GM21423 (cell line): ENCODE data around the gene TTL.
"Not testable (repeated sequence)": the region's sequence is repeated elsewhere in the genome, so short reads cannot be mapped to it uniquely, and the experiment has no call there.

Experiments
- ATAC-seq: cut with Tn5 transposase; IDR thresholded peaks from one replicate; pipeline ENCODE4 v1.9.1; 2021; ENCODE audit warnings: mild to moderate bottlenecking, moderate library complexity; ENCODE audit not compliant: unreplicated experiment

TTL gene

DNA sequence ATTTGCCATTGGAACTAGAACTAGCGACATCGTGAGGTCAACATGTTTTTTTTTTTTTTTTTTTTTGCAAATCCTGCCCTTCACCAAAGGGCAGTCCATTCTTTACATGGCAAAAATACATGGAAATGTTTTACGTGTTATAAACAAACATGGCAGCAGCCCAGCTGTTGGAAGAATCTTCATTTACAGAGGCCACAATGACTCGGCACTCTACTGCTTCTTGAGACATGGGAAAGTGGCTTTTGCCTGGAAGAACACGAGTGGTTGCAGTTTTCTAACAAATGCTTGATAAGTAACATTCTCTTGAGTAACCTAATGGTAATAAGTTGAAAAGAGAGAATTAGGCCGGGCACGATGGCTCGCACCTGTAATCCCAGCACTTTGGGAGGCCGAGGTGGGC lies 37.5 kb downstream of the TTL start:
- ATAC-seq: no peak

DNA sequence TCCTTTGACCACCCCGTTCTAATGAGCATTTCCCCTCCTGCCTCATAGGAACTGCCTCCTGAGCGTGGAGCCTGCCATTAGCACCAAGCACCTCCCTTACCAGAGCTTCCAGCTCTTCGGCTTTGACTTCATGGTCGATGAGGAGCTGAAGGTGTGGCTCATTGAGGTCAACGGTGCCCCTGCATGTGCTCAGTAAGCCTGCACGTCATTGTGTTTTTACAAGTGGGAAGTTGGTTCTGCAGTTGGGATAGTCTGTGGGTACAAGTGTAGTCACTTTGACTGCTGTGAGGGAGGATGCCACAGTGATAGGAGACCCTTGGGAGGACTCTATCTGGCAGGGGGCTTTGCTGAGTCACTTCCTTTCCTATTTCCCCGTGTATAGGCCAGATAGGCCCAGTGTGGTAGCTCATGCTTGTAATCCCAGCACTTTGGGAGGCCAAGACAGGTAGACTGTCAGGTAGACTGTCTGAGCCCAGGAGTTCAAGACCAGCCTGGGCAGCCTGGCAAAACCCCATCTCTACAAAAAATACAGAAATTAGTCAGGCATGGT lies 38.4 kb downstream of the TTL start:
- no peak for ATAC-seq

DNA sequence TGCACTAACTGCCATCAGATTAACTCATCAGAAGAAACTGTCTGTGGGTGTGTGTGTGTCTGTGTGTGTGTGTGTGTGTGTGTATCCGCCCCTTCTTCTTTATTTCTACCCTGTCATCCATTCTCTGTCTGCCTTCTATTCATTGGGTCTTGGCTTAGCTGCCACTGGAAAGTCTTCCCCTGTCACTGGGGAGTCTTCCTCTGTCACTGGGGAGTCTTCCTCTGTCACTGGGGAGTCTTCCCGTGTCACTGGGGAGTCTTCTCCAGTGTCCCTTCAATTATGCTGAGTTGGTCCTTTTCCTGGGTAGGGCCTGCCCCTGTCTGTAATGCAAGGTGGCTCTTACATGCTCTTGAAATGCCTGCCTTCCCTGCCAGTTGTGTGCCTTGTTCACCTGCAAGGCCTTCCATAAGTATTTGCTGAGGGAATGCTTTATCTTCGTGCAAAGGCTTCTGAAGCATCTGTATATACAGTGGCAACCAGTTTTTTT lies 41.4 kb downstream of the TTL start:
- ATAC-seq: no peak

GRCh38 chr2:112524276-112524675 lies 42.3 kb downstream of the TTL start:
- not testable (repeated sequence) for ATAC-seq

GRCh38 chr2:112528541-112528940 lies 46.6 kb downstream of the TTL start:
- no peak for ATAC-seq

- no peak for ATAC-seq
These were observed 47.8 kb downstream of the TTL start for GRCh38 chr2:112529757-112530156.

DNA sequence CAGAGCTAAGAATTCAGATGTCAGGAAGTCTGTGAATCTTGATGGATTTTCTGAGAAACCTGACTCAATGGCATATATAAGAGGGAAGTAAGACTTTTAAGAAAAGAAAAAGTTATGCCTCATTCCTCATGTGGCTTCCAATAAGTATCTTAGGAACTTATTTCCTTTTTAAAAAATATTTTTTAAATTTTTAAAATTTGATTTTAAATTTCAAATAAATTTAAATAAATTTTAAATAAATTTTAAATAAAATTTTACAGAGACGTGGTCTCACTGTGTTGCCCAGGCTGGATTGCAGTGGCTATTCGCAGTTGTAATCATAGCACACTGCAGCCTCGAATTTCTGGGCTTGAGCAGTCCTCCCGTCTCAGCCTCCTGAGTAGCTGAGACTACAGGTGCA lies 48.8 kb downstream of the TTL start:
- ATAC-seq: no peak

DNA sequence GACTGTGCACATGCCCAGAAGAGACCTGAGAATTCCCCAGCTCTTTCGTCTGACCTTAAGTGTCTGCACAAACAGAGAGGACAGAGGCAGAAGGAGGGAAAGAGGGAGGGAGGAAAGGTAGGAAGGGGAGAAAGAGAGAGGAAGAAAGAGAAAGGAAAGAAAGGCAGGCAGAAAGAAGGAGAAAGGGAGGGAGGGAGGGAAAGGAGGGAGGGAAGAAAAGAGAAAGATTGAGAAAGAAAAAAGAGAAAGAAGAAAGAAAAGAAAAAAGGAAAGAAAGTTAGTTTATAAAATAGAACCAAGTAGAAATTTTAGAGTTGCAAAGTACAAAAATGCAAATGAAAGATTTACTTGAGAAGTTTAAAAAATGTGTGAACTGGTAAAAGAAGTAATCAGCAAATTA lies 52.9 kb downstream of the TTL start:
- no peak for ATAC-seq

GRCh38 chr2:112536665-112537064 lies 54.7 kb downstream of the TTL start:
- not testable (repeated sequence) for ATAC-seq

GRCh38 chr2:112539306-112539705 lies 57.4 kb downstream of the TTL start:
- ATAC-seq: no peak

DNA sequence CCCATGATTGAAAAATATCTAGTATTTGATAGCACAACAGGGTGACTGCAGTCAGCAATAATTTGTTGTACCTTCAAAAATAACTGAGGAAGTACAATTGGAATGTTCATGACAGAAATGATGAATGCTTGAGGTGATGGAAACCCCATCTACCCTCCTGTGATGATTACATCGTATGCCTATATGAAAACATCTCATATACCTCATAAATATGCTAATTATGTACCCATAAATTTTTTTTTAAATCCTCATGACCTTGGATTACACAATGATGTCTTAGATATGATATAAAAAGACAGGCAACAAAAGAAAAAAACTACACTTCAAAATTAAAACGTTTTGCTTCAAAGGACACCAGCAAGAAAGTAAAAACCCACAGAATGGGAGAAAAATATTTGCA lies 59.0 kb downstream of the TTL start:
- no peak for ATAC-seq

DNA sequence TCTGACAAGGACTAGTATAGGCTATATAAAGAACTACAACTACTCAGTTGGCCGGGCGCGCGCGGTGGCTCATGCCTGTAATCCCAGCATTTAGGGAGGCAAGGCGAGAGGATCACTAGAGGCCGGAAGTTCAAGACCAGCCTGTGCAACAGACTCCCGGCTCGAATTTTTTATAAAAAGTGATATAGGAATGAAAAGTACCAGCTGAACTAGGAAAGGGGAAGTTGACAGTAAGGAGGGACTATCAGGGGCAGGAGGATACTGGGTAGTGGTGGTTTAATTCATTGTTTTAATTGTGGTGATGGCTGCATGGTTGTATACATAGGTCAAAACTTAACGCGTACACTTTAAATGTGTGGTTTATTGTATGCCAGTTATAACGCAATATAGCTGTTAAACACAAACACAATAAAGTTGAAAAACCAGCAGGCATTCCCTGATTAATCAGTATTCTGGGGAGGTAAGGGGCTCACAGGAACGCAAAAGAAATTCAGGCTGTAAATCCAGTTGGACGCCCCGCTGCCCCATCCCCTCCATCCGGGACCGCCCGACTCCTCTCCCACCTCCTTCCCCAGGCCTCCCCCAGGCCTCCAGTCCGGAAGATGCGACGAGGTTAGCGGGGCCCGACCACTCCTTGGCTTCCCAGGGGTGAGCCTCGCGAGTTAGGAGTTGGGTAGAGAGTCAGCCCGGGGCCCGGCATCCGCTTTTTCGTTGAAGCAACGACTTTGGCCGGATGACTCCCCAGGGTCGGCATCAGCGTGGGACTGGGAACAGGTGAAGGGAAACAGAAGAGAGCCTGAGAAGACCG lies 59.6 kb downstream of the TTL start:
- ATAC-seq: peak; percentile 50

- peak; percentile 77 for ATAC-seq
These were observed 60.4 kb downstream of the TTL start, which contains the start of gene POLR1B for GRCh38 chr2:112542123-112542983. TSS of gene POLR1B (plus strand) at chr2:112542465. CDS start at chr2:112542495, 30 bp downstream.

- ATAC-seq: no peak
These were observed 61.2 kb downstream of the TTL start for GRCh38 chr2:112542984-112543661.

DNA sequence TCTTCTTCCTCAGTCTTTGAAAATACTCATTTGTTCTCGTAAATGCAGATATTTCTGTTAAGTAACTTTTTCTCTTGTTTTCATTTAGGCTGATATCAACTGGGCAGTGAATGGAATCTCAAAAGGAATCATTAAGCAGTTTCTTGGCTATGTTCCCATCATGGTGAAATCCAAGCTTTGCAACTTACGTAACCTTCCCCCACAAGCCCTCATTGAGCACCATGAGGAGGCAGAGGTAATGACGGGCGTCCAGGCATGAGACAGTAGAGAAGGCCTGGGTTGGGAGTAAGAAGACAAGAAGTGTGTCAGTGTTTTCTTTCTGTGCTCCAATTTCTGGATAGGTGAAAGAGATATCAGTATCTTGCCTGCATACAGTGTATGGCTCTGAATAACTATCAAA lies 65.4 kb downstream of the TTL start:
- ATAC-seq: no peak

GRCh38 chr2:112548980-112549379 lies 67.0 kb downstream of the TTL start:
- no peak for ATAC-seq

GRCh38 chr2:112566104-112566503 lies 84.1 kb downstream of the TTL start:
- peak; percentile 58 for ATAC-seq

- peak; percentile 31 for ATAC-seq
These were observed 84.6 kb downstream of the TTL start for GRCh38 chr2:112566508-112566907.

- no peak for ATAC-seq
These were observed 90.0 kb downstream of the TTL start for GRCh38 chr2:112572005-112572404.

- no peak for ATAC-seq
These were observed 95.8 kb downstream of the TTL start for GRCh38 chr2:112577756-112578155.

DNA sequence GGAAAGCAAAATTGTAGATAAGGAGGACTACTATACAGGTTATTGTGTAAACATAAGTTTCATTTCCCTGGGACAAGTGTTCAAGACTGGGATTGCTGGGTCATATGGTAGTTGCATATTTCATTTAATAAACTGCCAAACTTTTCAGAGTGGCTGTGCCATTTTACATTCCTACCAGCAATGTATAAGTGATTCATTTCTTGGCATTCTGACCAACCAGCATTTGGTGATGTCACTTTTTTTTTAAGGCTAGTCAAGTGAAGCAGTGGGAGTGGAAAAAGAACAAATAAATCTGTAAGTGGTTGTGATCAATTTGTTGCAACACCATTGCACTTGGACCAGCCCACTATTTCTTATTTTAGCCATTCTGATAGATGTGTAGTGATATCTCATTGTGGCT lies 97.3 kb downstream of the TTL start:
- no peak for ATAC-seq
